HG03139 (cell line): ENCODE data around the gene ABLIM1.
A peak's percentile ranks its signal among the peaks of the same experiment; 100 is the strongest.

Experiments used
- ATAC-seq: cut with Tn5 transposase; IDR thresholded peaks from one replicate; pipeline ENCODE4 v1.9.1; 2021; ENCODE audit not compliant: unreplicated experiment

Gene ABLIM1

GRCh38 chr10:114471906-114472876 is 185.9 kb downstream of the ABLIM1 start:
- no peak for ATAC-seq

DNA sequence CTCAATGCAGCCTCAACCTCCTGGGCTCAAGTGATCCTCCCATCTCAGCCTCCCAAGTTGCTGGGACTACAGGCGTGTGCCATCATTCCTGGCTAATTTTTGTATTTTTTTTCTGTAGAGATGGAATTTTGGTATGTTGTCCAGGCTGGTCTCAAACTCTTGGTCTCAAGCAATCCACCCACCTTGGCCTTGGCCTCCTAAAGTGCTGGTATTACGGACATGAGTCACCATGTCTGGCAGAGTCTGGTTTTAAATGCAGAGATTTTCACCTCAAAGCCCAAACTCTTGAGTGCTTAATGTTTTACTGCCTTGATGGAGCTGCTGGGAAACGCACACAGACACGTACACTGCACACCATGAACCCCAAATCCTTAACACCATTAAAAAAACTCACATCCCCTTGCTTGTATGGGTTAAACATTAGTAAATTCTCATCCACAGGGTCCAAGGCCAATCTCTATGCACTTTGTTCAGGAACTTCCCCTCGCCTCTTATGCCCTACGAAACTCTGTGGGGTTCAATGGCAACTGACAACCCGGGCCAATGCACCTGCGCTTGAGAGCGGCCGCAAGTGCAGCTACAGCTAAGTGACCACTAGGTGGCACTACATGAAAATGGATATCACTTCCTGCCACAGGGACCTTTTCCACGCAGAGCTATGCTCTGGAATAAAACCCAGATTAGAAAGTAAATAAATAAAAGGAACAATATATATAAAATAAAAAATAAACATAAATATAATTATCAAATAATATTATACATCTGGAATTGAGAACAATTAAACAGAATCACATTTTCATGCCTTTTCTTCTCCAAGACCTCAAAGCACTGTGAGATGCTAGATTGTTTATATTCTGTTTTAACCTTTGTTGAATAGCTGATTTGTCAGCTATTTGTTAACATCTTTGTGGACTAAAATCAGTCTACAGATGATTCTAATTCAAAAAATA is 186.8 kb downstream of the ABLIM1 start:
- ATAC-seq, result peak; percentile 88

- ATAC-seq, result no peak
Observed at GRCh38 chr10:114470361-114470760, 187.7 kb downstream of the ABLIM1 start.

GRCh38 chr10:114458955-114459354 is 199.1 kb downstream of the ABLIM1 start:
- ATAC-seq, result no peak

- no peak for ATAC-seq
Observed at GRCh38 chr10:114458216-114458920, 199.7 kb downstream of the ABLIM1 start.

GRCh38 chr10:114453576-114453975 is 204.5 kb downstream of the ABLIM1 start:
- no peak for ATAC-seq

DNA sequence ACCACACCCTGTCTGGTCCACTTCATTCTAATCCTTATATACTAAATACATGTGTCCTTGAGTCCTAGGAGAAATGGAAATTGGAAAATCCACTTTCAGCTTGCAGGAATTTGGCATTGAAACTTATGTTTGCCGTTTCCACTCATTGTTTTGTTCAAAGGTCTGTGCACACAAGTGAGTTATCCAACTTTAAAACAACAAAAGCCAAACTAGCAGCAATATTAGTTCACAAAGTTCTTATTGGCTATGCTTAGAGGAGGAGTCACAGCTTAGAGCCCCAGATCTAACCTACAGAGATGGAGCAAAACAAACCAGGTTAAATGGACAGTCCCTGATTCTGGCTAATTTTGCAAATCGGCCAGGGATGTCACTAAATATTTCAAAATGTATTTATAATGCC is 209.2 kb downstream of the ABLIM1 start:
- no peak for ATAC-seq

DNA sequence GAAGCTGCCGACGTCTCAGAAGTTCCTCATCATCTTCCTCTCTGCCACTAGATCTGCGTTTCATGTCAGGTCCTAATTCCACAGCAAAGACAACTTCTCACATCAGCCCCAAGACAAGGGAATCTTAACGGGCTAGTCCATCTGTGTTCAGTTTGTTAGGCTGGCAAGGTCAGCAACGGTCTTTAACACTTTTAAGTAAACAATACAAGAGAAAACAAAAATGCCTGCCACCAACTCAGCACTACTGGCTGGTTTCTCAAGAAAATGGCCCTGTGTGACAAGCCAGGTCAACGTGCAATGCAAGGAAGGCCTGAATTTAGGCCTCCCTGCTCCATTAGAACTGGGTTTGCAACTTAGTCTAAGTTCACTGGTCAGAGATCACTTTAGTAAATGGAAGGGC is 212.7 kb downstream of the ABLIM1 start:
- no peak for ATAC-seq

DNA sequence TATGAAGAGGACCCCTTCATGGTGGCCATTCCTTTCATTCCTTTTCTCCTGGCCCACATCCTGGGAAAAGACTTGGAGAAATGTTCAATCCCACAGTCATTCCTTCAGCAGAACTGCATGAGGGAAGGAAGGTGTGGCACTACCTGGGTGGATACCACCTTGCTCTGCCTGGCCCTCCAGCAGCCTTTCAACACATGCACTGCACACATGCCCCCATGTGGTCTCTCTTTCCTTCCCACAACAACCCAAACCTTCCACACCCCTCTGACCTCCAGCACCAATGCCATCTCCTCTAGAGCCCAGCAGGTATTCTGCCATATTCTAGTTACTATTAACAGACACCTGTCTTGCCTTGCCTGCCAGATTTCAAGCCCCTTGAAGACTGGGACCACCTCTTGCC is 213.3 kb downstream of the ABLIM1 start:
- ATAC-seq, result no peak

DNA sequence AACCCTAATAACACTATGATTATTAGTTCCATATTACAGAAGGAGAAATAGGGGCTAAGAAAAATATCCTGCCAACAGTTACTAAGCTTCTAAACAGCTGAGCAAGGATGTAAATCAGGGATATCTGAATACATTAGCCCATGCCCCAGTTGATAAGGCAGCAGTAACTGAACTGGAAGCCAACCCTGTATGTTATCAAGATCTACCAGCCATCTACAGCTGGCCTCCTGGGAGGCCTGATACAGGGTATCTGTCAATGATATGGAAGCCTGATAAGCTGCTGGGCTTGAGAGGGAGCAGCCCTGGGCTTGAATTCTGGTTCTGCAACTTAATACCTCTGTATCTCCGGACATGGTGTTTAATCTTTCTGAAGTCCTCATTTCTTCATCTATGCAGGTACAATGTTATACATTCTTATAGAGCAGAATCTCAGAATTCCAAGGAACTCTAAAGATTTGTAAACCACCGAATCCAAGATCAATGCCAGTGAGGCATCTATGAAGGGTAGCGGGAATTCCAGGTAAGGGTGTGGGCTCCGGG is 215.9 kb downstream of the ABLIM1 start:
- ATAC-seq, result no peak

GRCh38 chr10:114441107-114441506 is 217.0 kb downstream of the ABLIM1 start:
- no peak for ATAC-seq

- ATAC-seq, result no peak
Observed at GRCh38 chr10:114437473-114438292, 220.4 kb downstream of the ABLIM1 start.

GRCh38 chr10:114436941-114437340 is 221.1 kb downstream of the ABLIM1 start:
- ATAC-seq, result no peak

GRCh38 chr10:114432566-114433093 is 225.4 kb downstream of the ABLIM1 start:
- no peak for ATAC-seq

- ATAC-seq, result no peak
Observed at GRCh38 chr10:114431414-114432135, 226.5 kb downstream of the ABLIM1 start.

GRCh38 chr10:114430688-114431413 is 227.2 kb downstream of the ABLIM1 start:
- no peak for ATAC-seq

DNA sequence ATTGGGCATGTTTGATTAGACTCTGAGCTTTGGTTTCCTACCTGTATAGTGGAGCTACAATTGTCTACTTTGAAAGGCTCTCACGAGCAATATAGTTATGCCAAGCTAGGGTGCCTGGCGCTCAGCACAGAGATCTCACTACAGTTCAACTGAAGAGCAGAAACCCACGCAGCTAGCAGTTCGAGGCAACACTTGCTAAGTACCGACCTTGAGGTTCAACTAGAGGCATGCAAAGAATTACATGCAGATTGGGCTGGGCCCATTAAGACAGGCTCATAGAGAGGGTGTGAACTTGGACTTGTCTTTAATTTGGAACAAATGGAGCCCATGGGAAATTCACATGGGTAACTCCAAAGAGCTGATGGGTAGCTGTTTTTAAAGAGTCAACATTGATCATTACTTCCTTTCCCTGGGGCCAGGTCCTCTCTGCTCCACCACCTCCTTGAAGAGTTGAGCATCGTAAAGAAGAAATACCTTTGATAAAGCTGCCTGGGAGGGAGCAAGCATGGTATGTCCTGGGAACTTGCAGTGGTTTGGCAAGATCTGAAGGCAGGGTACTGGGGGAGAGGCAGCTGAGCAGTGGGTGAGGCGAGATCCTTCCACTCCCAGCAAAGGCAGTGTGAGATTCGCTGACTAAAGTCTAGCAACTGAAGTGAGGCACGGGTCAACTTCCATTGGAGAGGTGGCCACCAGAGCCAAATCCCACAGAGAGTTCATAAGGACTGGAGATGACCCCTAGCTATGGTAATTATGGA is 228.3 kb downstream of the ABLIM1 start:
- no peak for ATAC-seq
